Femur (tissue), 1 donor: ENCODE data around the gene TXNDC9.
"Not testable (repeated sequence)": the region's sequence is repeated elsewhere in the genome, so short reads cannot be mapped to it uniquely, and the experiment has no call there.

Experiments
- DNase-seq: peaks from one replicate; pipeline ENCODE4 v3.0.0-alpha.2; 2017

Gene TXNDC9, protein sequence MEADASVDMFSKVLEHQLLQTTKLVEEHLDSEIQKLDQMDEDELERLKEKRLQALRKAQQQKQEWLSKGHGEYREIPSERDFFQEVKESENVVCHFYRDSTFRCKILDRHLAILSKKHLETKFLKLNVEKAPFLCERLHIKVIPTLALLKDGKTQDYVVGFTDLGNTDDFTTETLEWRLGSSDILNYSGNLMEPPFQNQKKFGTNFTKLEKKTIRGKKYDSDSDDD

GRCh38 chr2:99335911-99336803 lies at the start of gene TXNDC9:
Gene TXNDC9, minus strand, starts transcription at chr2:99336333. Its CDS starts 3,123 bp downstream, at chr2:99333210.
- DNase-seq: peak; percentile 99

GRCh38 chr2:99382143-99382542 lies 46.0 kb upstream of the TXNDC9 start:
- no peak for DNase-seq

DNA sequence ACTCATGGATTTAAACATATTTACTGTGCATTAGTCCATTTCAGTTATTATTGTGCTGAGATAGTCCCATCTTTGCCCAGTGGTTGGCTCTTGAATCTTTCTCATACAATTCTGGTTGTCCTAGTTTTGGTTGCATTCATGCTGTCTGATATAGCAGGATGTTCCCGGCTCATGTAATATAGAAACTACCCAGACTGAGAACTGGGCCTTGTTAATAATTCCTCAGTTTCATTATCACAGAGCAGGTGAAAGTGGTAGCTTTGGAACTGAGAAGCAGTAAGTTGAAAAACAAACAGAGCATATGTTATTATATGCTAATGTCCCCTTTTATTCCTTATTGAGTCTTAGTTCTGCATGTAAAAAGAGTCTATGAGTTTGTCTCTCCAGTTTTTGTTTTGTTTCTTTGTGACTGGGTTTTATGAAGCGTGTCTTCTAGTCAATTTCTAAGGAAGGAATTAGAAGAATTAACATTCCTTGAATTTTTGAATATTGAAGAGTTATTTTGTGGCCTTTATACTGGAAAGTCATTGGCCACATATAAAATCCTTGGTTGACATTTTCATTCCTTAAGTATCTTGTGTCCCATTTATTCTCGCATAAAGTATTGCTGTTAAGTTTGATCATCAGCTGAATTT lies 44.4 kb upstream of the TXNDC9 start:
- no peak for DNase-seq

- no peak for DNase-seq
Measured at GRCh38 chr2:99377879-99378278, 41.7 kb upstream of the TXNDC9 start.

- DNase-seq: no peak
Measured at GRCh38 chr2:99376254-99376864, 40.2 kb upstream of the TXNDC9 start.

GRCh38 chr2:99374747-99375146 lies 38.6 kb upstream of the TXNDC9 start:
- DNase-seq: no peak

DNA sequence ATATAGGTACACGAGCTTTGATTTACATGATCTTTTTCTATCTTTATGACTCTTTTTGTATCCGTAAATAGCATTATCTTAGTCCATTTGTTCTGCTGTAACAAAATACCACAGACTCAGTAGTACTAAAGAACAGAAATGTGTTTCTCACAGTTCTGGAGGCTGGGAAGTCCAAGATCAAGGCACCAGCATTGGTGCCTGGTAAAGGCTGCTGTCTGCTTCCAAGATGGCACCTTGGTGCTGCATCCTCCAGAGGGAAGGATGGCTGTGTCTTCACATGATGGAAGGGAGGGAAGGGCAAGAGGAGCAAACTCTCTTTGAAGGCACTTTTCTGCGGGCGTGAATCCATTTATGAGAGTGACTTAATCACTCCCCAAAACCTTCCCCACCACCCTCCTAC lies 37.0 kb upstream of the TXNDC9 start:
- DNase-seq: no peak

GRCh38 chr2:99368854-99369253 lies 32.7 kb upstream of the TXNDC9 start:
- DNase-seq: not testable (repeated sequence)

DNA sequence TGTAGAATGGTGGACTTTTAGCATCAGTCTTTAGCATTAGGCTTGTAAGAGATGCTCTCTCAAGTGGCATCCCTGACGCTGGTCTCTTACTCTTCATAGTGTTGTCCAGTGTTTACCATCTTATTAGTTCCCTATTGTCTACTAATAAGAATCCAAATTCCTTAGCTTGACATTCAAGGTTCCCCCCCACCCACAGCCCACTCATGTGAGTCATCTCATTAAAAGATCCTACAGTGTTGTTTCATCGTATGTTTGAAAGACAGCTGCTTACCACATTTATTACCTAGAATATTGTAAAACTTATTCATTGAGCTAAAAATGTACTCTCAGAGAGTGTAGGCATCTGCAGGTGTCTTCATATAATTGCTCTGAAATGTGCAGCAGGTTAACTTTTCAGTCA lies 29.5 kb upstream of the TXNDC9 start:
- no peak for DNase-seq

GRCh38 chr2:99356853-99357252 lies 20.7 kb upstream of the TXNDC9 start:
- no peak for DNase-seq

DNA sequence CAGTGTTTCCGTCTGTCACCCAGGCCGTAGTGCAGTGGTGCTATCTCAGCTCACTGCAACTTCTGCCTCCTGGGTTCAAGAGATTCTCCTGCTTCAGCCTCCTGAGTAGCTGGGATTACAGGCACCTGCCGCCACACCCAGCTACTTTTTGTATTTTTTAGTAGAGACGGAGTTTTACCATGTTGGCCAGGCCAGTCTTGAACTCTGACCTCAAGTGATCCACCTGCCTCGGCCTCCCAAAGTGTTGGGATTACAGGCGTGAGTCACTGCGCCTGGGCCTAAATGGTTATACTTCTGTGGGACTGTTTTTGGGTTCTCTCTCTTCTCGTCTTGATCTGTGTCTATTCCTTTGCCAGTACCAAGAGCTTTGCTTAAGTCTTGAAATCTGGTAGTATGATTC lies 18.7 kb upstream of the TXNDC9 start:
- DNase-seq: not testable (repeated sequence)

GRCh38 chr2:99354070-99354469 lies 17.9 kb upstream of the TXNDC9 start:
- no peak for DNase-seq

DNA sequence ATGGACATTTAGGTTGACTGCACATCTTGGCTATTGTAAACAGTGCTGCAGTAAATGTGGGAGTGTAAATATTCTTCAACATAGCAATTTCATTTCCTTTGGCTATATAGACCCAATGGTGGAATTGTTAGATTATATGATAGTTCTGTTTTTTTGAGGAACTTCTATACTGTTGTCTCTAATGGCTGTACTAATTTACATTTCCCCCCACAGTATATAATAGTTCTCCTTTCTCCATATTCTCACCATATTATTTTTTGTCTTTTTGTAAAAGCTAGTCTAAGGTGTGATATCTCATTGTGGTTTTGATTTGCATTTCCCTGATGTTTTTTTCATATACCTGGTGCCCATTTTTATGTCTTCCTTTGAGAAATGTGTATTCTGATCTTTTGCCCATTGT lies 14.1 kb upstream of the TXNDC9 start:
- DNase-seq: no peak

DNA sequence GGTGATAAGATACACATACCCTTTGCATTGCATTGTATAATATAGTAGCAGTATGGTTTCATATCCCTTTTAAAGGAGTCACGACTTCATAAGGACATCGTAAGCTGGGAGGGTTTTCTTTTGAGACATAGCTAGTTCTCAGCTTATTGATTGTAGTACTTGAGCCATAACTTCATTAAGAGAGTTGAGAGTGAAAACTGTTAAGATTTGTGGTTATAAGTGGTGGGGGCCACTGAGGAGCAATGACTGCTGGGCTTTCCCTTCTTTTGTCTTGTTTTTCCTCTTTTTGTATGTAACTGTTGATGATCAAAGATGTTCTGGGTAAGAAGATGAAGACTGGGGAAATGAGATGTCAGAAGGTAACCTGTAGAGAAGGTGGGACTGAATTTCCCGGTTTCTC lies 12.0 kb upstream of the TXNDC9 start:
- no peak for DNase-seq

DNA sequence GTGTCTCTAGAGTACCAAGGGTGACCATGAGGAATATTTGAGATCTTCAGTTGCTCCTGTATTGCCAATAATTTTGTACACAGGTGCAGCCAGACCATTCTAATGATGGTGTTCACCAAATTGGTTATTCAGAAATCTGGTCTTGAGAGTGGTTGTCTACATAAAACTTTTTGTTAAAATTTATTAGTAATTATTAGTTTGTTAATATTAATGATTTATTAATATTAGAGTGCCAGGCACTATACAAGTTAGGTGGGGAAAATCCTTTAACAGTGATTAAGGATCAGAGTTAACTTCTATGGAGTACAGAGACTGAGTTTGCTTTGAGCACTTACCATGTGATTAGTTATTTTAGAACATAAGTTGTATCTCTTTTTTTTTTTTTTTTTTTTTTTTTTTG lies 10.1 kb upstream of the TXNDC9 start:
- DNase-seq: no peak

DNA sequence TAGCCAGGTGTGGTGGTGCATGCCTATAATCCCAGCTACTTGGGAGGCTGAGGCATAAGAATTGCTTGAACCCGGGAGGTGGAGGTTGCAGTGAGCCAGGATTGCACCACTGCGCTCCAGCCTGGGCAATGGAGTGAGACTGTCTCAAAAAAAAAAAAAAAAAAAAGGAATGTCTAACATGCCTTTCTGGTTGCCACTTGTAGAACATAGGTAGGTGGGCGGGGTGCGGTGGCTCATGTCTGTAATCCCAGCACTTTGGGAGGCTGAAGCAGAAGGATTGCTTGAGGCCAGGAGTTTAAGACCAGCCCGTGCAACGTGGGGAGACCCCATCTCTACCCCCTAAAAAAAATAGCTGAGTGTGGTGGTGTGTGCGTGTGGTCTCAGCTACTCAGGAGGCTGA lies 9.3 kb upstream of the TXNDC9 start:
- DNase-seq: not testable (repeated sequence)

DNA sequence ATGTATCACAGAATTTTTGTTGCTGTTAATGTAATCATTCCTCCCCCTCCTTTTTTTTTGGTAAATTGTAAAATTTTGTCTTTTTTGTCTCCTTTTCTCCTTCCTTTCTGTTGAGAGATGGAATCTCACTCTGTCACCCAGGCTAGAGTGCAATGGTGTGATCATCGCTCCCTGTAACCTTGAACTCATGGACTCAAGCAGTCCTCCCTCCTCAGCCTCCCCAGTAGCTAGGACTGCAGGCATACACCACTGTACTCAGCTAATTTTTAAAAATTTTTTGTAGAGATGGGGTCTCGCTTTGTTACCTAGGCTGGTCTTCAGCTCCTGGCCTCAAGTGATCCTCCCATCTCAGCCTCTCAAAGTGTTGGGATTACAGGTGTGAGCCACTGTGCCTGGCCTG lies 6.4 kb upstream of the TXNDC9 start:
- no peak for DNase-seq

GRCh38 chr2:99340669-99341236 lies 4.6 kb upstream of the TXNDC9 start:
- no peak for DNase-seq

DNA sequence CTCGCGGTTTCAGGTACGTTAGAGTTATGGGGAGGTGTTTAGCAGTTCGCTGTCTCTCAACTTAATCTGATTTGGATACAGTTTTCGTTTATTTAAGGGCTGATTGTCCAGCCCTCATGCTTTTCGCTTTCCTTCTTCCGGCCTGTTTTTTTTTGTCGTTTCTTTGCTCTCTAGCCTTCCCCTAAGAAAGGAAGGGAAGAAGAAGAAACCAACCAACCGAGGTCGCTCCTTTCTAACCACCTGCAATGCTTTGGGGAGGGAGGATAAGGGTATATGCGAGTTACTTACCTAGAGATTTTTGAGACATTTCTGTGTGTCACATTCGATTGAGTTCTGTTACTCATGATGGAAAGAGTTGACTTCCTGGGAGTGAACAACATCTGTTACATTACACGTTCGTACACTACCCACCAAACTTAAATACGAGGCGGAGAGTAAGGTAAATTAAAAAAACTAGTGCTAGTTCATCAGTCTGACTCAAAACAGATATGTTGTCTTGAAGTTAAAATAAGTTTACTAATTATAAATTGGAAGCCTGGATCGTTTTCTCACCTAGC lies 2.0 kb upstream of the TXNDC9 start:
- no peak for DNase-seq

DNA sequence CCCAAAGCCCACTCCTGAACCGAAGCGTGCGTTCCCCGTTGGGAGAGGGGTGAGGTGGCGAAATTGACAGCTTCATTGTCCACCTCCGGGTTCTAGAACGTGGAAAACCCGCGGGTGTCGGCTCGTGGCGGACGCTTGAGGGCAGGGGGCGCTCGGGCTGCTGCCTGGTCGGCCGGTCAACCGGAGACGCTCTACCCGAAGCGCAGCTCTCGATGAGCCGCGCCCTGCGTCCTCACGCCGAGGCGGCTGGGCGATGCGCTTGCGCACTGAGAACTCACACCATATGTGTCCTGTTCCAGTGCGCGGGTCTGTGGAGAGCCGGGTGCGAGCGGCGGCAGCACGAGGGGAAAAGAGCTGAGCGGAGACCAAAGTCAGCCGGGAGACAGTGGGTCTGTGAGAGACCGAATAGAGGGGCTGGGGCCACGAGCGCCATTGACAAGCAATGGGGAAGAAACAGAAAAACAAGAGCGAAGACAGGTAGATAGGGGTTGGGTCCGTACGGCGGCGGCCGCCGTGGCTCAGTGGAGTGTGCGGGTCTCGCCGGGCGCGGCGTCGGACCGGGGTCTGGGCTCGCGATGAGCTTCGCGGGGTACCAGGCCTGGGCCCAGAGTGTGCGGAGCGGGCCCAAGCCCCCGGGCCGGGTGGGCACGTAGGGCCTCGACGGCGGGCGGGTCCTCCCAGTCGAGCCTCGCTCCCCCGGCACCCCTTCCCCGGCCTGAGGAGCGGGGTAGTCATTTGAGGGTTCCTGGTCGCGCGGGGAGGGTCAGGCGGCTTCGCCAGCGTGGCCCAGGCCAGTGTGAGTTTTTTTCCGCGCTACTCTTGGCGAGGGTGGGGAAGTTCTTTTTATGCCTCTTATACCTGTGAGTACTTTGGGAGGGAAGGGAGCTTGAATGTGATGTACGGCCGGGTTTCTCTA lies 1.2 kb upstream of the TXNDC9 start, which contains the start of gene EIF5B:
EIF5B (plus strand) TSS at position 277 of the 916 bp plus-strand sequence; CDS start at position 443, 166 bp downstream.
- DNase-seq: peak; percentile 97

DNA sequence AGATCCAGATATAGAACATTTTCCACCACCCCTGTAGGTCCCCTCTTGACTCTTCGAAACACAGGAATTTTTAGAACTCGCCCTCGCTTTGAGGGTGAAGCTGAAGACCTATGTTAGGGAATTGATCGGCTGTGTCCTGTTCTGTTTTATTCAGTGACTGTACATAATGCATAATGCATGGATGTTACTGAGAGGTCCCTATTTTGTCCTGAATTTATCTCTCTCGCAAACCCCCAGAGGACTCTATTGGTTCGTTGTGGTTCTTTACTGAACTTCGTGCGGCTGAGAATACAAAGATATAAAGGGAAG lies 625 bp upstream of the TXNDC9 start:
- no peak for DNase-seq

DNA sequence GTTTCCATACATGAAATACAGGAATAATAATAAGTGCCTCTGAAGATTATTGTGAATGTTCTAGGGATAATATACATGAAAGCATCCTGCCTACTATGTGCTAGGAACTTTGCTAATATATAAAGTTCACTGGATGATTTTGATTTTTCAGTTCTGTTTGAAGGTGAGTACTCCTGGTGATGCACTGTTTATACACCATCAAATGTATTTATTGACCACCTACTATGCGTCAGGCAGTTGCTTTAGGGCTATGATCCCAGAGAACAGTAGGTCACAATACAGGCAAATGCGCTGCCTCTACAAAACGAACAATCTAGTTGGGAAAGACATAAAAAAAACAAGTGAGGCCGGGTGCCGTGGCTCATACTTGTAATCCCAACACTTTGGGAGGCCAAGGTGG lies 10.7 kb downstream of the TXNDC9 start:
- DNase-seq: no peak
